Measurements from ENCODE around the gene PCDHA3. TPM values are rescaled to one million over a fixed set of nuclear protein-coding genes. Genes with fewer than 3 reads are reported as not detected.
"Not testable (repeated sequence)": the region's sequence is repeated elsewhere in the genome, so short reads cannot be mapped to it uniquely, and the experiment has no call there.

The PCDHA3 gene
- polyA plus RNA-seq, 1 of the 3 experiments (the other 2 are of a cell fraction): 0.02 TPM

DNA sequence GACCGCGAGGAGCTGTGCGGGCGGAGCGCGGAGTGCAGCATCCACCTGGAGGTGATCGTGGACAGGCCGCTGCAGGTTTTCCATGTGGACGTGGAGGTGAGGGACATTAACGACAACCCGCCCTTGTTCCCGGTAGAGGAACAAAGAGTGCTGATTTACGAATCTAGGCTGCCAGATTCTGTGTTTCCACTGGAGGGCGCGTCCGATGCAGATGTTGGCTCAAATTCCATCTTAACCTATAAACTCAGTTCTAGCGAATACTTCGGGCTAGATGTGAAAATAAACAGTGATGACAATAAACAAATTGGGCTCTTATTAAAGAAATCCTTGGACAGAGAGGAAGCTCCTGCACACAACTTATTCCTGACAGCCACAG, 27.5 kb downstream of the PCDHA3 start:
- H2AFZ ChIP-seq (ENCODE audit: low read depth): no peak overlapping the region
- no peaks in the 10 kb centered on the region for H3K36me3 ChIP-seq (replicated peaks in 1 of 2; ENCODE audit: control insufficient read depth in 1 of 2, insufficient read depth in 2 of 2, low read length in 1 of 2)
- WGBS (ENCODE audit: low lambda C conversion rate): 83% methylated on average over 18 of the region's 18 CpGs
- ChIA-PET CTCF (interaction anchor here (1.8 kb wide), 1 partner anchor 212 kb away, joined by 8 read pairs; no protein-coding TSS in a partner anchor), POLR2A (no interaction called here)
- no peak for DNase-seq
- H3K9ac ChIP-seq: no peak overlapping the region
- no peaks in the 10 kb centered on the region for H3F3A ChIP-seq (replicated peaks; ENCODE audit: insufficient read depth)
- no peaks in the 10 kb centered on the region for H4K20me1 ChIP-seq (ENCODE audit: insufficient read depth)
- no peak overlapping the region for H3K27ac ChIP-seq (ENCODE audit: low read depth in 2 of 2, low read length in 1 of 2)
- H3K79me2 ChIP-seq (ENCODE audit: insufficient read depth): no peaks in the 10 kb centered on the region
- H3K9me3 ChIP-seq: no peaks in the 10 kb centered on the region
- no peak overlapping the region for H3K4me2 ChIP-seq
- no peaks in the 10 kb centered on the region for H3K4me1 ChIP-seq (ENCODE audit: control insufficient read depth in 1 of 2, insufficient read depth in 2 of 2, low read depth in 1 of 2, low read length in 1 of 2)
- H3K9me2 ChIP-seq: no peaks in the 10 kb centered on the region
- no peaks in the 10 kb centered on the region for H3K27me3 ChIP-seq (ENCODE audit: insufficient read depth)
- no peak overlapping the region for H3K4me3 ChIP-seq (ENCODE audit: low read depth in 2 of 2, low read length in 1 of 2)
- TF ChIP-seq TAF1 (IDR thresholded peaks at IDR 0.05; ENCODE audit: borderline replicate concordance, low read depth, low read length) (no peak), GABPA (IDR thresholded peaks at IDR 0.05; ENCODE audit: low read depth) (no peak), GATA2 (CRISPR knock-in tag; IDR thresholded peaks at IDR 0.05) (no peak)

DNA sequence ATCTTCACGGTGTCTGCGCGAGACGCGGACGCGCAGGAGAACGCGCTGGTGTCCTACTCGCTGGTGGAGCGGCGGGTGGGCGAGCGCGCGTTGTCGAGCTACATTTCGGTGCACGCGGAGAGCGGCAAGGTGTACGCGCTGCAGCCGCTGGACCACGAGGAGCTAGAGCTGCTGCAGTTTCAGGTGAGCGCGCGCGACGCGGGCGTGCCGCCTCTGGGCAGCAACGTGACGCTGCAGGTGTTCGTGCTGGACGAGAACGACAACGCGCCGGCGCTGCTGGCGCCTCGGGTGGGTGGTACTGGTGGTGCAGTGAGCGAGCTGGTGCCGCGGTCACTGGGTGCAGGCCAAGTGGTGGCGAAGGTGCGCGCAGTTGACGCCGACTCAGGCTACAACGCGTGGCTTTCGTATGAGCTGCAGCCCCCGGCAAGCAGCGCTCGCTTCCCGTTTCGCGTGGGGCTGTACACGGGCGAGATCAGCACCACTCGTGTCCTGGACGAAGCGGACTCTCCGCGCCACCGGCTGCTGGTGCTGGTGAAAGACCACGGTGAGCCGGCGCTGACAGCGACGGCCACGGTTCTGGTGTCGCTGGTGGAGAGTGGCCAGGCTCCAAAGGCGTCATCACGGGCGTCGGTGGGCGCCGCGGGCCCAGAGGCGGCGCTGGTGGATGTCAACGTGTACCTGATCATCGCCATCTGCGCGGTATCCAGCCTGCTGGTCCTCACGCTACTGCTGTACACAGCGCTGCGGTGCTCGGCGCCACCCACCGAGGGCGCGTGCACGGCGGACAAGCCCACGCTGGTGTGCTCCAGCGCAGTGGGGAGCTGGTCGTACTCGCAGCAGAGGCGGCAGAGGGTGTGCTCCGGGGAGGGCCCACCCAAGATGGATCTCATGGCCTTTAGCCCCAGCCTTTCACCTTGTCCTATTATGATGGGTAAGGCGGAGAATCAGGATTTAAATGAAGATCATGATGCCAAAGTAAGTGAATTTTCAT, 28.9 kb downstream of the PCDHA3 start:
- H3K4me1 ChIP-seq (ENCODE audit: control insufficient read depth in 1 of 2, insufficient read depth in 2 of 2, low read depth in 1 of 2, low read length in 1 of 2); H2AFZ ChIP-seq (ENCODE audit: low read depth); H3K9me3 ChIP-seq; H3K4me2 ChIP-seq; POLR2A ChIA-PET; H3K9me2 ChIP-seq; H4K20me1 ChIP-seq (ENCODE audit: insufficient read depth); H3K9ac ChIP-seq; H3K4me3 ChIP-seq (ENCODE audit: low read depth in 2 of 2, low read length in 1 of 2); H3K79me2 ChIP-seq (ENCODE audit: insufficient read depth); H3K27ac ChIP-seq (ENCODE audit: low read depth in 2 of 2, low read length in 1 of 2); DNase-seq; H3F3A ChIP-seq (replicated peaks; ENCODE audit: insufficient read depth); H3K36me3 ChIP-seq (replicated peaks in 1 of 2; ENCODE audit: control insufficient read depth in 1 of 2, insufficient read depth in 2 of 2, low read length in 1 of 2); H3K27me3 ChIP-seq (ENCODE audit: insufficient read depth): not testable (repeated sequence)
- WGBS (ENCODE audit: low lambda C conversion rate): 89% methylated on average over 66 of the region's 106 CpGs
- CTCF ChIA-PET: interaction anchor here (1.4 kb wide), 1 partner anchor 12 kb away, joined by 5 read pairs; no protein-coding TSS in a partner anchor

GRCh38 chr5:140833993-140834392, 33.1 kb downstream of the PCDHA3 start, which contains the start of gene PCDHA7:
PCDHA7 (plus strand) TSS chr5:140834269; CDS start chr5:140834384, 115 bp downstream.
- ChIA-PET CTCF (no interaction called here), POLR2A (no interaction called here)
- Histone ChIP-seq H3K36me3 (replicated peaks in 1 of 2; ENCODE audit: control insufficient read depth in 1 of 2, insufficient read depth in 2 of 2, low read length in 1 of 2) (no peaks in the 10 kb centered on the region), H3K4me2 (no peak within 1 kb of the TSS), H3K9me3 (no peaks in the 10 kb centered on the region), H3K27ac (ENCODE audit: low read depth in 2 of 2, low read length in 1 of 2) (no peak within 1 kb of the TSS), H3F3A (replicated peaks; ENCODE audit: insufficient read depth) (no peaks in the 10 kb centered on the region), H4K20me1 (ENCODE audit: insufficient read depth) (no peaks in the 10 kb centered on the region), H3K9me2 (no peaks in the 10 kb centered on the region), H3K4me1 (ENCODE audit: control insufficient read depth in 1 of 2, insufficient read depth in 2 of 2, low read depth in 1 of 2, low read length in 1 of 2) (no peaks in the 10 kb centered on the region), H3K9ac (no peak within 1 kb of the TSS), H3K27me3 (ENCODE audit: insufficient read depth) (no peaks in the 10 kb centered on the region), H3K4me3 (ENCODE audit: low read depth in 2 of 2, low read length in 1 of 2) (no peak within 1 kb of the TSS), H2AFZ (ENCODE audit: low read depth) (no peak within 1 kb of the TSS), H3K79me2 (ENCODE audit: insufficient read depth) (no peaks in the 10 kb centered on the region)
- 39% methylated on average over 8 of the region's 8 CpGs for WGBS (ENCODE audit: low lambda C conversion rate)
- TF ChIP-seq NFIC (IDR thresholded peaks at IDR 0.05; ENCODE audit: borderline replicate concordance) (no peak), MXI1 (IDR thresholded peaks at IDR 0.05; ENCODE audit: low read depth, low read length) (no peak), NRF1 (IDR thresholded peaks at IDR 0.05; ENCODE audit: low read depth, low read length) (no peak), EP300 (IDR thresholded peaks at IDR 0.05; ENCODE audit: borderline replicate concordance in 1 of 2, low read depth in 1 of 2, low read length in 1 of 2) (no peak), RAD21 (IDR thresholded peaks at IDR 0.05; ENCODE audit: low read length) (no peak), FOSL2 (IDR thresholded peaks at IDR 0.05; ENCODE audit: borderline replicate concordance, low read depth) (no peak), GATA2 (CRISPR knock-in tag; IDR thresholded peaks at IDR 0.05) (no peak), FOXM1 (IDR thresholded peaks at IDR 0.05; ENCODE audit: low read depth) (no peak), RFX5 (IDR thresholded peaks at IDR 0.05; ENCODE audit: low read length) (no peak)
- no peak for DNase-seq

GRCh38 chr5:140834439-140835008, 33.7 kb downstream of the PCDHA3 start:
- H3K9ac ChIP-seq; H3K9me2 ChIP-seq; POLR2A ChIA-PET; H4K20me1 ChIP-seq (ENCODE audit: insufficient read depth); H3K27me3 ChIP-seq (ENCODE audit: insufficient read depth); H3K36me3 ChIP-seq (replicated peaks in 1 of 2; ENCODE audit: control insufficient read depth in 1 of 2, insufficient read depth in 2 of 2, low read length in 1 of 2); DNase-seq; H3K4me1 ChIP-seq (ENCODE audit: control insufficient read depth in 1 of 2, insufficient read depth in 2 of 2, low read depth in 1 of 2, low read length in 1 of 2); H2AFZ ChIP-seq (ENCODE audit: low read depth); H3K9me3 ChIP-seq; H3K4me2 ChIP-seq; H3K79me2 ChIP-seq (ENCODE audit: insufficient read depth); CTCF ChIA-PET; H3K27ac ChIP-seq (ENCODE audit: low read depth in 2 of 2, low read length in 1 of 2); H3K4me3 ChIP-seq (ENCODE audit: low read depth in 2 of 2, low read length in 1 of 2); H3F3A ChIP-seq (replicated peaks; ENCODE audit: insufficient read depth): not testable (repeated sequence)
- 87% methylated on average over 25 of the region's 38 CpGs for WGBS (ENCODE audit: low lambda C conversion rate)

Measured in SK-N-SH (cell line).